GM06990 (cell line): Measurements from ENCODE around the gene CEBPB.
"Not testable (repeated sequence)": the region's sequence is repeated elsewhere in the genome, so short reads cannot be mapped to it uniquely, and the experiment has no call there.

ENCODE experiments used
- DNase-seq: peaks from one replicate; pipeline ENCODE4 v3.0.0-alpha.2; 2011; ENCODE audit not compliant: insufficient read length; ENCODE audit errors: extremely low read depth
- H3K27me3 ChIP-seq: replicated peaks from 2 replicates; pipeline ENCODE4 v1.6.0; 2011; ENCODE audit warnings: low read length; ENCODE audit not compliant: control insufficient read depth, insufficient read depth
- H3K36me3 ChIP-seq: 2 replicates; pipeline ENCODE4 v1.5.1; 2011; ENCODE audit warnings: low read length; ENCODE audit not compliant: control insufficient read depth, insufficient read depth
- H3K4me3 ChIP-seq: replicated peaks from 2 replicates; pipeline ENCODE4 v1.5.1; 2011; ENCODE audit warnings: low read depth, mild to moderate bottlenecking, control low read depth, low read length
- TF ChIP-seq, protein P1 (sequence below): IDR thresholded peaks from 2 replicates; pipeline ENCODE4 v1.5.1; 2011; ENCODE audit warnings: low read length, control low read depth, mild to moderate bottlenecking, inconsistent platforms; ENCODE audit not compliant: insufficient read depth, poor library complexity, severe bottlenecking

CEBPB gene

DNA sequence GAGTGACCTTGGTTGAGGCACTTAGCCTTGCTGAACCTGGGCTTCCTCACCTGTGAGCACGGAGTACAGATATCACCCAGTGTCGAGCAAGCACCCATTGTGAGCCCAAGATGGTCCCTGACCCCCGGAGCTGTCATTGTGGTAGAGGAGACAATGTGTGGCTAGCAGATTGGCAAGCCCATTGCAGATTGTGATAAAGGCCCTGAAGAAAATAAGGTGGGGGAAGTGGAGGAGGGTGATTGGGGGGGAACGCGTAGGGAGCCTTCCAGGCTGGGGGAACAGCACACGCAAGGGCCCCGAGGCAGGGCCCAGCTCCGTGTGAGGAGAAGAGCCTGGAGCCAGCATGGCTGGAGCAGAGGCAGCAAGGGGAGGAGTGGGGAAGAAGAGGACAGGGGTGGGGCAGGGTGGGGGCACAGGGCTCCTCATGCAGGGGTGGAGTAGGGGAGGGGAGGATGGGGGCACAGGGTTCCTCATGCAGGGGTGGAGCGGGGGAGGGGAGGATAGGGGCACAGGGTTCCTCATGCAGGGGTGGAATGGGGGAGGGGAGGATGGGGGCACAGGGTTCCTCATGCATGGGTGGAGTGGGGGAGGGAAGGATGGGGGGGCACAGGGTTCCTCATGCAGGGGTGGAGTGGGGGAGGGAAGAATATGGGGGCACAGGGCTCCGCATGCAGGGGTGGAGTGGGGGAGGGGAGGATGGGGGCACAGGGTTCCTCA is 7.0 kb downstream of the CEBPB start:
- no peaks in the 10 kb centered on the region for H3K27me3 ChIP-seq
- TF ChIP-seq, protein P1, sequence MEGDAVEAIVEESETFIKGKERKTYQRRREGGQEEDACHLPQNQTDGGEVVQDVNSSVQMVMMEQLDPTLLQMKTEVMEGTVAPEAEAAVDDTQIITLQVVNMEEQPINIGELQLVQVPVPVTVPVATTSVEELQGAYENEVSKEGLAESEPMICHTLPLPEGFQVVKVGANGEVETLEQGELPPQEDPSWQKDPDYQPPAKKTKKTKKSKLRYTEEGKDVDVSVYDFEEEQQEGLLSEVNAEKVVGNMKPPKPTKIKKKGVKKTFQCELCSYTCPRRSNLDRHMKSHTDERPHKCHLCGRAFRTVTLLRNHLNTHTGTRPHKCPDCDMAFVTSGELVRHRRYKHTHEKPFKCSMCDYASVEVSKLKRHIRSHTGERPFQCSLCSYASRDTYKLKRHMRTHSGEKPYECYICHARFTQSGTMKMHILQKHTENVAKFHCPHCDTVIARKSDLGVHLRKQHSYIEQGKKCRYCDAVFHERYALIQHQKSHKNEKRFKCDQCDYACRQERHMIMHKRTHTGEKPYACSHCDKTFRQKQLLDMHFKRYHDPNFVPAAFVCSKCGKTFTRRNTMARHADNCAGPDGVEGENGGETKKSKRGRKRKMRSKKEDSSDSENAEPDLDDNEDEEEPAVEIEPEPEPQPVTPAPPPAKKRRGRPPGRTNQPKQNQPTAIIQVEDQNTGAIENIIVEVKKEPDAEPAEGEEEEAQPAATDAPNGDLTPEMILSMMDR = no peak
- DNase-seq = no peak
- no peak overlapping the region for H3K4me3 ChIP-seq
- peaks cover 2% of the 10 kb centered on the region for H3K36me3 ChIP-seq

DNA sequence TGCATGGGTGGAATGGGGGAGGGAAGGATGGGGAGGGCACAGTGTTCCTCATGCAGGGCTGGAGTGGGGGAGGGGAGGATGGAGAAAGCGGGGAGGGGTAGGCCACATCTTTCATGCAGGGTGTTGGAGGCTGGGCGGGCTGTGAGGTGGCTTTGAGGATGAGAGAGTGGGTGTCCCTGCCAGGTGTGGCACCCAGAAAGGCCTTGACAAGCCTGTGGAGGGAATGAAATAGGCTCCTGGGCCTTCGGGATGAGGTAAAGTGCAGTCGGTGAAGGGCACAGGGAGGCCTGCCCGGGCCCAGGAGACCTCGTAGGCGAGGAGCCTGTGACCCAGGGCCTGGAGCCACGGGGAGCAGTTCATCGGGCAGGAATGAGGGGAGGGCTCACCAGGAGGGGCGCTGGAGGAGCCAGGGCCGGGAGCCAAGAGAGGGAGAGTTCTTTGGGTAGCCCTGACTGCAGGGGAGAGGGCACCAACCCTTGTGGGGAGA is 7.6 kb downstream of the CEBPB start:
- H3K27me3 ChIP-seq = no peaks in the 10 kb centered on the region
- DNase-seq = no peak
- H3K4me3 ChIP-seq = no peak overlapping the region
- peaks cover 2% of the 10 kb centered on the region for H3K36me3 ChIP-seq
- TF ChIP-seq, protein P1 = no peak

DNA sequence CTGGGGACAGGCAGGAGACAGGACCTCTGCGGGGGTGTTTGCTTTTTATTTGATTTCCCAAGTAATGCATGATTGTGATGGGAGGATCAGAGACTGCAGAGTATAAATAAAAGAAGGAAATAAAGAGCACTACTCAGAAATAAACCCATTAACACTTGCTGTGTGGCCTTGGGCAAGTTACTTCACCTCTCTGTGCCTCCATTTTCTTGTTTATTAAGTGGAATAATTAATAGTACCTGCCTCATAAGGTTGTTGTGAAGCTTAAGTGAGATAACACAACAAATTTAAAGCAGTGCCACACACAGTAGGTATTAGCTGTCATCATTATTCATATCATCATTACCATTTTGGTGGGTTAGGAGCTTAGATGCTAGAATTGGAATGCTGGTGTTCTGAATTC is 8.1 kb downstream of the CEBPB start:
- no peak overlapping the region for H3K4me3 ChIP-seq
- no peak for DNase-seq
- TF ChIP-seq, protein P1 = no peak
- no peaks in the 10 kb centered on the region for H3K27me3 ChIP-seq
- H3K36me3 ChIP-seq = peaks cover 2% of the 10 kb centered on the region

DNA sequence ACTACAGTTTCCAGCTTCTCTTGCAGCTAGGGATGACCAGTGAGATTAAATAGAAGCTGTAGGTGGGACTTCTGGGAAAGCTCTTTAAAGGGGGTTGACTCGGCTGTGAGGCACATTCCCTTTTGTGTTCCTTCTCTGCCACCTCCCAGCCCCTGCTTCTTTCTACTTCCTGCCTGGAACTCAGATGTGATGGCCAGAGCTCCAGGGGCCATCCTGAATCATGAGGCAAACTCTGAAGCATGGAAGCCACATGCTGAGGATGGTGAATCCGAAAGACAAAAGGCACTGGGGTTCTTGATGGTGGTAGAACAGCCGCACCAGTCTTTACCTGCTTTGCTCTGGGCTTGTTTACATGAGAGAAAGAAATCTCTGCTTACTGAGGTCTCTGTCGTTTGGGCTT is 9.1 kb downstream of the CEBPB start:
- TF ChIP-seq, protein P1 = no peak
- H3K4me3 ChIP-seq = no peak overlapping the region
- H3K36me3 ChIP-seq = no peaks in the 10 kb centered on the region
- no peaks in the 10 kb centered on the region for H3K27me3 ChIP-seq
- no peak for DNase-seq

DNA sequence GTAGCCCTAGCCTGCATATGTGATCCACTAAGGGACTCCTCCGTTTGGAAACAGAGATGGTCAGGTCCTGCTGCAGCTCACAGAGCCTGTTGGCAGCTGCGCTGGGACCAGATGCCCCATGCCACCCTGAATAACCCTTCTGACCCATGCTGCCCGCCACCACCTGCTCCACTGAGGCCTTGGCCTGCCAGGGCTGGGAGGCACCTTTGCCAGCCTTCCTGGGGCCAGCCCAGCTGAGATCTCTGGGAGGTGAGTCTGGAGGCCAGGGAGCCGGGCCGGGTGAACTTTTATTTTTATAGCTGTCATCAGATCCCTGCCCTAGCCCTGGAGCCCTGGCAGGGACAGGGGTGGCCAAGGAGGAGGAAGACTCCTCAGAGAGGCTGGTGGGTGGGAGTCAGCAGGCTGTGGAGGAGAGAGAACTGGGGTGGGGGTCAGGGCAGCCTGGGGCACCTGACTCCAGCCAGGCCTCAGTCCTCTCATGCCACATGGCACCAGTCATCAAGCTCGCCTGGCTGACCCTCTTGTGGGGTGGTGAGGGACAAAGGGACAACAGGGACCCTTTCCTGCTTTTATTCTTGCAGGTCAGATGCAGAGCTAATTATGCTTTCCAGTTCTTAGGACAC is 10.0 kb downstream of the CEBPB start:
- no peak for DNase-seq
- H3K4me3 ChIP-seq = no peak overlapping the region
- H3K27me3 ChIP-seq = no peaks in the 10 kb centered on the region; the same call in 1 of the 2 replicates
- H3K36me3 ChIP-seq = no peaks in the 10 kb centered on the region
- TF ChIP-seq, protein P1 = no peak

DNA sequence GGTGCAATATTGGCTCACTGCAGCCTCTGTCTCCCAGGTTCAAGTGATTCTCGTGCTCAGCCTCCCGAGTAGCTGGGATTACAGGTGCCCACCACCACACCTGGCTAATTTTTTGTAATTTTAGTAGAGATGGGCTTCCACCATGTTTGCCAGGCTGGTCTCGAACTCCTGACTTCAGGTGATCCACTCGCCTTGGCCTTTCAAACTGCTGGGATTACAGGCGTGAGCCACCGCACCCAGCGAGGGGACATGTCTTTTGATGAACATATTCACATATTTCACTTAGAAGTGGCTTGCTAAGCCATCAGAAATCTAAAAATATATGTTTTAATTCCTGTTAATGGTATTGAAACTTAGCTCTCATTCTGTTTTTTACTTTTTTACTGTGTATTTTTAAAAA is 11.1 kb downstream of the CEBPB start:
- H3K4me3 ChIP-seq, DNase-seq, H3K27me3 ChIP-seq: not testable (repeated sequence)

More for the DNA sequence above, 11.1 kb downstream of the CEBPB start:
- not testable (repeated sequence) for H3K36me3 ChIP-seq
